Stomach (tissue), 4 donors: Measurements from ENCODE around the gene BATF.

Source experiments
- CTCF ChIP-seq, 7 experiments: fragments of 450-650 bp in 4 of 7; fragments of 200-600 bp in 3 of 7; sonication (generic) in 3 of 7; IDR thresholded peaks; one replicate each; pipeline ENCODE4 v1.5.1; 2016 to 2019; ENCODE audit warnings: antibody characterized with exemption in 7 of 7, control low read depth in 2 of 7, mild to moderate bottlenecking in 1 of 7
- EP300 ChIP-seq: sonication (generic); formaldehyde crosslinking; IDR thresholded peaks from one replicate; pipeline ENCODE4 v1.6.1; 2017; ENCODE audit warnings: antibody characterized with exemption
- POLR2A ChIP-seq, 4 donors: fragments of 450-650 bp; IDR thresholded peaks; one replicate each; pipeline ENCODE4 v1.6.1; 2016; ENCODE audit warnings: antibody characterized with exemption in 4 of 4, control low read depth in 2 of 4, mild to moderate bottlenecking in 1 of 4, moderate library complexity in 1 of 4

GRCh38 chr14:75568791-75569190 lies 46.5 kb downstream of the BATF start:
- TF ChIP-seq EP300 (no peak), CTCF (IDR thresholded peaks at IDR 0.05) (no peak), POLR2A (IDR thresholded peaks at IDR 0.05) (no peak)
